HG03442 (cell line): ENCODE results near the gene ROR1.
A peak's percentile ranks its signal among the peaks of the same experiment; 100 is the strongest.

Source experiments
- ATAC-seq: cut with Tn5 transposase; IDR thresholded peaks from one replicate; pipeline ENCODE4 v1.9.1; 2021; ENCODE audit warnings: mild to moderate bottlenecking, moderate library complexity; ENCODE audit not compliant: unreplicated experiment

The ROR1 gene

GRCh38 chr1:63773815-63774616, at the start of gene ROR1:
Gene ROR1 (plus strand): TSS chr1:63774017.
- peak; percentile 74 for ATAC-seq

DNA sequence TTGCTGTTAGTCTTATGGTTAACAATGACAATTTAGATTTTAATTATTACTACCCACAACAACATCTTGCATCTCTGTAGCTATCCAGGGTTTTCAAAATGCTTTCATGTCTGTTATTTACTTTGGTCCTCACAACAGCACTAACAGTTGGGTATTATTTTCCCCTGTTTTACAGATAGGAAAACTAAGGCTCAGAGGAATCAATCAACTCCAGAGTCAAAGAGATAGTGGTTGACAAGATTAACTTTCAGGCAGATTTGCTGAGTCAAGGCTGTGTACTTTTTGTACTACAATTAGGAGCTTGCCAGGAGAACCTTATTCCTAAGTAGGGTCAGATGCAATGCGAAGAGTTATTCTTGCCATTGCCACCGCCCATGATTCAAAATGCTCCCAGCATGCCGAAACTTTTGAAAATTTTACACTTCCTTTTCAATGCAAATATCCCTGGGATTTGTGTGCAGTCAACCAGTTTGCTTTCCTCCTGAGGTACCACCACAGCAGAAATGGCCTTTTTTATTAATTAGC, 49.4 kb upstream of the ROR1 start:
- no peak for ATAC-seq

DNA sequence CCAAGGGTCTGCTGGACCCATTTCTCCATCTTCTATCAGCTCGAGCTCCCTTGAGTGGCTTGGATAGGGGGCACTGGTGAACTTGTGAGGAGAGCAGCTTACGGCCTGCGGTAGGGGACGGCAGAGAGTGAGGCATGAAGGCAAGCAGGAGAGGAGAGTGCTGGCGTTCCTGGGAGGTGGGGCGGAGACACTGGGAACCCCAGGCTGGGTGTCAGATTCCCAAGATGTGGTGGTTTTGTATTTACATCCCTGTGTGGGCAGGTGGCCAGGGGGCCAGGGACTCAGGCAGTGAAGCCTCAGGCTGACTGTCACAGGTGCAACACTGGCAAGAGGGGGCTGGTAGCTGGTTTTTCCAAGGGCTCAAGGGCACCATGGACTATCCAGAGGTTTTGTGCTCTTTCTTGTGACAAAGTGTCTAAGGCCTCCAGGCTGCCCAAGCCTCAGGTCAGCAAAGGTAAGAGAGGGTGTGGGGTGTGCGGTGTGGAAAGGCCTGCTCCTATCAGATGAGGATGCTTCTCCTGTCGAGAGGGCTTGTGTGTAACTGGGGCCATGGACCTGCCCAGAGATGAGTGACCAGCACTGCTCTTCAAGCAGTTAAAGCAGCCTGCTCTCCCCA, 45.1 kb upstream of the ROR1 start:
- no peak for ATAC-seq

GRCh38 chr1:63729227-63729620, 44.6 kb upstream of the ROR1 start:
- no peak for ATAC-seq

GRCh38 chr1:63730211-63730610, 43.6 kb upstream of the ROR1 start:
- no peak for ATAC-seq

GRCh38 chr1:63731117-63732043, 42.4 kb upstream of the ROR1 start:
- no peak for ATAC-seq

DNA sequence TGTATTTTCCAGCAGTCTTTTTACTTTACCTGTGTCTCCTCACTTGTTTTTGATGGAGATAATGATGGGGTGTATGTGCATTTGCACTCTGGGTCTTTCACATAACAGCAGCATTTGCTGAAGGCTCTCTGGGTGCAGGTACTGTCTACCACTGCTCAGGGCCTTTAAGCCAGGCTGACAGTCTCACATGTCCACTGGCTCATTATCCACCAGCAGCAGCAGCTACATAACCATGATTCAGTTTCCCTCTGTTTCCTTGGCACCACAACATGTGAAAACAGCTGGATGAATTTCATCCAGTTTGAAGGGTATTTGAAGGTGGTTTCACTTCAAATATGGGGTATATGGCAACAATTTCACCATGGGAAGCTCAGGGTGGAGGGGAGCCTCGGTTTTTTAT, 41.2 kb upstream of the ROR1 start:
- no peak for ATAC-seq

DNA sequence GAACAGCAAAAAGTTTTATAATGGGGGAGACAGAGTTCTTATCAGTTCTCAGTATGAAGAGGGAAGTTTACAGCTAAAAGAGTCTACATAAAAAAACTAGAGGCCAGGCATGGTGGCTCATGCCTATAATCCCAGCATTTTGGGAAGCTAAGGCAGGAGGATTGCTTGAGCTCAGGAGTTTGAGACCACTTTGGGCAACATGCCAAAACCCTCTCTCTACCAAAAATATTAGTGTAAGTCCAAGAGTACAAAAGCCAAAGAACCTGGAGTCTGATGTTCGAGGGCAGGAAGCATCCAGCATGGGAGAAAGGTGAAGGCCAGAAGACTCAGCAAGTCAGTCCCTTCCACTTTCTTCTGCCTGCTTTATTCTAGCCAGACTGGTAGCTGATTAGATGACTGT, 35.0 kb upstream of the ROR1 start:
- ATAC-seq, result no peak

DNA sequence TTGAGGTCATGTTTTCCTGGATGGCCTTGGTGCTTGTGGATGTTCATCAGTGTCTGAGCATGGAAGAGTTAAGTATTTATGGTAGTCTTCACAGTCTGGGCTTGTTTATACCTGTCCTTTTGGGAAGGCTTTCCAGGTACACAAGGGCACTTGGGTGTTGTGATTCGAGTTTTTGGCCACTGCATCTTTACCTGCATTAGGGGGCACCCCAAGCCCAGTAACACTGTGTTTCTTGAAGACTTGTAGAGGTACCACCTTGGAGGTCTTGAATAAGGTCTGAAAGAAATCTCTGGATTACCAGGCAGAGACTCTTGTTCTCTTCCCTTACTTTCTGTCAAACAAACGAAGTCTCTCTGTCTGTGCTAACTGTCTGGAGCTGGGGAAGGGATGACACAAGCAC, 34.4 kb upstream of the ROR1 start:
- ATAC-seq, result no peak

GRCh38 chr1:63740432-63740831, 33.4 kb upstream of the ROR1 start:
- no peak for ATAC-seq

GRCh38 chr1:63742526-63742925, 31.3 kb upstream of the ROR1 start:
- ATAC-seq, result no peak

DNA sequence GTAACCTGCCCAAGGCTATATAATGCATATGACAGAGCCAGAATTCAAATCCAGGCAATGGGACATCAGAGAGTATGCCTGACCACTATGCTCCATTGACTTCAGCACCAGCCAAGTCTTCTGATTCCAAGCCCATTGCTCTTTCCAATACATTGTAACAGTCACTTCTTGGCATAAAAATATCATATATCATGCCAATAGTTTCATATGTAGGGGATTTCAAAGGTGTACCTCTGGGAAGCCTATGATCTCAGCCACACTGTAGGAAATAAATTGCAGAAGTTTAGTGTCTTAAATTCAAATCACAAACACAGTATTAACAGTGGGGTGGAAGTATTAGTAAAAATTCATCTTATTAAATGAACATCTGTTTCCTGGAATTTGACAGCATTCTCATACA, 30.0 kb upstream of the ROR1 start:
- no peak for ATAC-seq

- ATAC-seq, result no peak
These were observed 27.5 kb upstream of the ROR1 start for GRCh38 chr1:63746129-63746864.

GRCh38 chr1:63747445-63747844, 26.4 kb upstream of the ROR1 start:
- no peak for ATAC-seq

DNA sequence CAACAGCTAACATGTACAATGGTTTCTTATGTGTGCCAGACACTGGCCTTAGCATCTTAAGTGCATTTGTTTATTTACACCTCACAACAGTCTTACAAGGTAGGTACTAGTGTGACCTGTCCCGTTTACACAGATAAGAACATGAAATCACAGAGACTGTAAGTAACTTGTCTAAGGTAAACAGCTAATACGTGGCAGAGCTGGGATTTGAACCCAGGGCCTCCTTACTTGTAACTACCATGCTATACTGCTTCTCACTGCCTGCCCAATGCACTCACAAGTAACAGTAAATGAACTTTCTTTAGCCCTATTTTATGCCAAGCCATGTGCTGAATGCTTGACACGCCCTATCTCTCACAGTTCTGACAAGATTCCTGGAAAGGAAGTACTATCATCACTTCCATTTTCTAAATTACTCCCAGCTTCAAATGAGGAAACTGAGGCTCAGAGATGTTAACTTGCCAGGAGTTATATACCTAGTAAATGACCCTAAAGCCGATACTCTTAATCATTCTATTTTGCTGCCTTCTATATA, 25.7 kb upstream of the ROR1 start:
- no peak for ATAC-seq

DNA sequence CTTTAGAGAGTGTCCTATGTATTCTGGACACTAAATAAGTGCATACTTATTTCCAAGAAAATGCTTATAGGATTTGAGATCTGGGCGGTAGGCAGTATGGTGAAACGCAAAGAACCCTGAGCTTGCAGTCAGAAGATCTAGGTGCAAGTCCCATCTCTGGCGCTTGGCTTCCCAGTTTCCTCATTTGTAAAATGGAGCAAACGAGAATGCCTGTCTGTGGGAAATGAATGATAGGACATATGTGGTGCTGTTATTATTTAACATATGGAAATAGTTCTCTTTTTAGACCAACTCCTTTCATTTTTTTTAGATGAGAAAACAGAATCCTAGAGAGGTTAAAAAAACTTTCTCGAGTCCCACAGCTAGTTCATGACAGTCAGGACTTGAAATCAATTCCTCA, 25.2 kb upstream of the ROR1 start:
- no peak for ATAC-seq

- ATAC-seq, result no peak
These were observed 23.1 kb upstream of the ROR1 start for GRCh38 chr1:63750721-63751120.

GRCh38 chr1:63752176-63752575, 21.6 kb upstream of the ROR1 start:
- no peak for ATAC-seq

DNA sequence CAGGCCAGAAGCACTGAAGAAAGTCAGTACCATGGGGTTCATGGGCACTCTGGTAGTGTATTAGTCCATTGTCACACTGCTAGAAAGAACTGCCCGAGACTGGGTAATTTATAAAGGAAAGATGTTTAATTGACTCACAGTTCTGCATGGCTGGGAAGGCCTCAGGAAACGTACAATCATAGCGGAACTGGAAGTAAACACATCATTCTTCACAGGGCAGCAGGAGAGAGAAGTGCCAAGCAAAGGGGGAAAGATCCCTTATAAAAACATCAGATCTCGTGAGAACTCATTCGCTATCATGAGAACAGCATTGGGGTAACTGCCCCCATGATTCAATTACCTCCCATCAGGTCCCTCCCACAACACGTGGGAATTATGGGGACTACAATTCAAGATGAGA, 20.2 kb upstream of the ROR1 start:
- ATAC-seq, result no peak

DNA sequence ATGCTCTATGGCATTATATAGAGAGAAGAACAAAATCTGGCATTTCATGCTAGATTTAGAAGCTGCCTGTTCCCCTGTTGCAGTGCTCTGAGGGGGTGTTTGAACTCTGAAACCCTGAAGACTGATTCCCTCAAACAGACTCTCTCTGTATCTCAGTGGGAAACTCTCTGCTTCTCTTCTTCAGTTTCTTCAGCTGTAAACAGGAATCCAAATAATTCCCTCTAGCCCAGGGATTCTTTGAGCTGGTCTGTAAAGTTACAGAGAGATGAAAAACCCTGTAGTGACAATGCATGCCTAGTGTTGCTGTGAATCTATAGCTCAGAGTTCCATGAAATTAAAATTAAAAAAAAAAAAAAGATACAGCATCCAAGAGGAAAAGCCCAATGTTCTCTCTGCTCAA, 17.0 kb upstream of the ROR1 start:
- ATAC-seq, result no peak
